ENCODE results near the gene TRIOBP.

The TRIOBP gene

DNA sequence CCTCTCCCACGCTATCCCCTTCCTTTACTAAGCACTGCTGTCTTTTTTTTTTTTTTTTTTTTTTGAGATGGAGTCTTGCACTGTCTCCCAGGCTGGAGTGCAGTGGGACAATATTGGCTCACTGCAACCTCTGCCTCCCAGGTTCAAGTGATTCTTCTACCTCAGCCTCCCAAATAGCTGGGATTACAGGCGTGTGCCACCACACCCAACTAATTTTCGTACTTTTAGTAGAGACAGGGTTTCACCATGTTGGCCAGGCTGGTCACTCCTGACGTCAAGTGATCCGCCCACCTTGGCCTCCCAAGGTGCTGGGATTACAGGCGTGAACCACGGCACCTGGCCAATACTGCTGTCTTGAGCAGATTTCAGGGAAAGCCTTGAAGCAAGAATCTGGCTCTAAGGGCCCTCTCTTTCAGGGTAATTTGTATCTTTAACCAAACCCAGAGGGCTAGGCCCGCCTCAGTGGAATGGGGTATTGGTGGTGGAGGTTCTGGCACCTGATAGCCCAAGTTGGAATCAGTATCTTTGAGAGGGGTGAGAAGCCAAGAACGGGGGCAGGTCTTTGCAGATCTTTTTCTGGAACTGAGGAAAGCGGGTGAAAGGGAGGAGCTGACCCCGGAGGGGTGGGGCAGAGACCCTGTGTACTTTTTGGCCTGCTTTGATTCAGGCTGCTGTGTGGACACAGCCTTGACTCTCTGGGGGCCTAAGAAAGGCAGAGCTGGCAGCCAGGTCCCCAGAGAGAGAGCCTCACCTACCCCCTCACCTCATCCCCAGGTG is 37.0 kb downstream of the TRIOBP start:
- CTCF ChIA-PET = no interaction called here
- POLR2A ChIA-PET = no interaction called here
- no peak overlapping the region for H3K4me3 ChIP-seq (ENCODE audit: low read depth, low read length)

GRCh38 chr22:37734402-37734700 is 37.5 kb downstream of the TRIOBP start:
- Histone ChIP-seq H3K4me1 (ENCODE audit: control insufficient read depth, insufficient read depth, low read length) (no peaks in the 10 kb centered on the region), H3K4me3 (ENCODE audit: low read depth, low read length) (no peak overlapping the region), H3K9me3 (ENCODE audit: control insufficient read depth, insufficient read depth, low read depth, low read length) (no peaks in the 10 kb centered on the region), H3K27ac (ENCODE audit: extremely low read depth, low read depth, low read length) (no peak overlapping the region), H3K36me3 (ENCODE audit: control insufficient read depth in 2 of 2, insufficient read depth in 1 of 2, low read length in 2 of 2) (no peaks in the 10 kb centered on the region; a peak in 1 of 3 replicates)
- ChIA-PET CTCF (interaction anchor here (0.8 kb wide), 1 partner anchor 15 kb away, joined by 3 read pairs; no protein-coding TSS in a partner anchor), POLR2A (no interaction called here)
- TF ChIP-seq, protein P1, sequence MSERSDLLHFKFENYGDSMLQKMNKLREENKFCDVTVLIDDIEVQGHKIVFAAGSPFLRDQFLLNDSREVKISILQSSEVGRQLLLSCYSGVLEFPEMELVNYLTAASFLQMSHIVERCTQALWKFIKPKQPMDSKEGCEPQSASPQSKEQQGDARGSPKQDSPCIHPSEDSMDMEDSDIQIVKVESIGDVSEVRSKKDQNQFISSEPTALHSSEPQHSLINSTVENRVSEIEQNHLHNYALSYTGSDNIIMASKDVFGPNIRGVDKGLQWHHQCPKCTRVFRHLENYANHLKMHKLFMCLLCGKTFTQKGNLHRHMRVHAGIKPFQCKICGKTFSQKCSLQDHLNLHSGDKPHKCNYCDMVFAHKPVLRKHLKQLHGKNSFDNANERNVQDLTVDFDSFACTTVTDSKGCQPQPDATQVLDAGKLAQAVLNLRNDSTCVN (tag by site-specific recombination; optimal IDR thresholded peaks at IDR 0.05) = no peak
- TF ChIP-seq AEBP2 (tag by site-specific recombination; IDR thresholded peaks at IDR 0.05; ENCODE audit: borderline replicate concordance) = no peak
- TF ChIP-seq ZNF629 (tag by site-specific recombination; IDR thresholded peaks at IDR 0.05) = no peak
- TF ChIP-seq ZNF140 (tag by site-specific recombination; IDR thresholded peaks at IDR 0.05) = no peak
- no peak for TF ChIP-seq YY1 (tag by site-specific recombination; IDR thresholded peaks at IDR 0.05)
- TF ChIP-seq ZFP41 (tag by site-specific recombination; IDR thresholded peaks at IDR 0.05; ENCODE audit: borderline replicate concordance) = no peak
- TF ChIP-seq PRDM1 (tag by site-specific recombination; IDR thresholded peaks at IDR 0.05) = no peak
- no peak for TF ChIP-seq ZNF19 (tag by site-specific recombination; IDR thresholded peaks at IDR 0.05; ENCODE audit: low read depth)
- TF ChIP-seq ZNF548 (tag by site-specific recombination; IDR thresholded peaks at IDR 0.05) = no peak
- TF ChIP-seq, protein P2, sequence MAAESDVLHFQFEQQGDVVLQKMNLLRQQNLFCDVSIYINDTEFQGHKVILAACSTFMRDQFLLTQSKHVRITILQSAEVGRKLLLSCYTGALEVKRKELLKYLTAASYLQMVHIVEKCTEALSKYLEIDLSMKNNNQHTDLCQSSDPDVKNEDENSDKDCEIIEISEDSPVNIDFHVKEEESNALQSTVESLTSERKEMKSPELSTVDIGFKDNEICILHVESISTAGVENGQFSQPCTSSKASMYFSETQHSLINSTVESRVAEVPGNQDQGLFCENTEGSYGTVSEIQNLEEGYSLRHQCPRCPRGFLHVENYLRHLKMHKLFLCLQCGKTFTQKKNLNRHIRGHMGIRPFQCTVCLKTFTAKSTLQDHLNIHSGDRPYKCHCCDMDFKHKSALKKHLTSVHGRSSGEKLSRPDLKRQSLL (tag by site-specific recombination; IDR thresholded peaks at IDR 0.05) = no peak
- TF ChIP-seq, protein P3, sequence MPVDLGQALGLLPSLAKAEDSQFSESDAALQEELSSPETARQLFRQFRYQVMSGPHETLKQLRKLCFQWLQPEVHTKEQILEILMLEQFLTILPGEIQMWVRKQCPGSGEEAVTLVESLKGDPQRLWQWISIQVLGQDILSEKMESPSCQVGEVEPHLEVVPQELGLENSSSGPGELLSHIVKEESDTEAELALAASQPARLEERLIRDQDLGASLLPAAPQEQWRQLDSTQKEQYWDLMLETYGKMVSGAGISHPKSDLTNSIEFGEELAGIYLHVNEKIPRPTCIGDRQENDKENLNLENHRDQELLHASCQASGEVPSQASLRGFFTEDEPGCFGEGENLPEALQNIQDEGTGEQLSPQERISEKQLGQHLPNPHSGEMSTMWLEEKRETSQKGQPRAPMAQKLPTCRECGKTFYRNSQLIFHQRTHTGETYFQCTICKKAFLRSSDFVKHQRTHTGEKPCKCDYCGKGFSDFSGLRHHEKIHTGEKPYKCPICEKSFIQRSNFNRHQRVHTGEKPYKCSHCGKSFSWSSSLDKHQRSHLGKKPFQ (tag by site-specific recombination; IDR thresholded peaks at IDR 0.05) = no peak
- TF ChIP-seq ZNF658 (tag by site-specific recombination; IDR thresholded peaks at IDR 0.05) = no peak
- no peak for TF ChIP-seq ZNF664 (tag by site-specific recombination; IDR thresholded peaks at IDR 0.05)

More for the DNA sequence above, 37.0 kb downstream of the TRIOBP start:
- Histone ChIP-seq H3K9me3 (ENCODE audit: control insufficient read depth, insufficient read depth, low read depth, low read length) (no peaks in the 10 kb centered on the region), H3K27ac (ENCODE audit: extremely low read depth, low read depth, low read length) (no peak overlapping the region), H3K36me3 (ENCODE audit: control insufficient read depth in 2 of 2, insufficient read depth in 1 of 2, low read length in 2 of 2) (no peaks in the 10 kb centered on the region; a peak in 1 of 3 replicates), H3K4me1 (ENCODE audit: control insufficient read depth, insufficient read depth, low read length) (no peaks in the 10 kb centered on the region)
- TF ChIP-seq, protein P4, sequence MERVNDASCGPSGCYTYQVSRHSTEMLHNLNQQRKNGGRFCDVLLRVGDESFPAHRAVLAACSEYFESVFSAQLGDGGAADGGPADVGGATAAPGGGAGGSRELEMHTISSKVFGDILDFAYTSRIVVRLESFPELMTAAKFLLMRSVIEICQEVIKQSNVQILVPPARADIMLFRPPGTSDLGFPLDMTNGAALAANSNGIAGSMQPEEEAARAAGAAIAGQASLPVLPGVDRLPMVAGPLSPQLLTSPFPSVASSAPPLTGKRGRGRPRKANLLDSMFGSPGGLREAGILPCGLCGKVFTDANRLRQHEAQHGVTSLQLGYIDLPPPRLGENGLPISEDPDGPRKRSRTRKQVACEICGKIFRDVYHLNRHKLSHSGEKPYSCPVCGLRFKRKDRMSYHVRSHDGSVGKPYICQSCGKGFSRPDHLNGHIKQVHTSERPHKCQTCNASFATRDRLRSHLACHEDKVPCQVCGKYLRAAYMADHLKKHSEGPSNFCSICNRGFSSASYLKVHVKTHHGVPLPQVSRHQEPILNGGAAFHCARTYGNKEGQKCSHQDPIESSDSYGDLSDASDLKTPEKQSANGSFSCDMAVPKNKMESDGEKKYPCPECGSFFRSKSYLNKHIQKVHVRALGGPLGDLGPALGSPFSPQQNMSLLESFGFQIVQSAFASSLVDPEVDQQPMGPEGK (tag by site-specific recombination; IDR thresholded peaks at IDR 0.05) = no peak
- TF ChIP-seq ZNF513 (tag by site-specific recombination; IDR thresholded peaks at IDR 0.05) (no peak), ZNF184 (tag by site-specific recombination; IDR thresholded peaks at IDR 0.05) (no peak), ZIC2 (tag by site-specific recombination; IDR thresholded peaks at IDR 0.05) (no peak)
- TF ChIP-seq, protein P5, sequence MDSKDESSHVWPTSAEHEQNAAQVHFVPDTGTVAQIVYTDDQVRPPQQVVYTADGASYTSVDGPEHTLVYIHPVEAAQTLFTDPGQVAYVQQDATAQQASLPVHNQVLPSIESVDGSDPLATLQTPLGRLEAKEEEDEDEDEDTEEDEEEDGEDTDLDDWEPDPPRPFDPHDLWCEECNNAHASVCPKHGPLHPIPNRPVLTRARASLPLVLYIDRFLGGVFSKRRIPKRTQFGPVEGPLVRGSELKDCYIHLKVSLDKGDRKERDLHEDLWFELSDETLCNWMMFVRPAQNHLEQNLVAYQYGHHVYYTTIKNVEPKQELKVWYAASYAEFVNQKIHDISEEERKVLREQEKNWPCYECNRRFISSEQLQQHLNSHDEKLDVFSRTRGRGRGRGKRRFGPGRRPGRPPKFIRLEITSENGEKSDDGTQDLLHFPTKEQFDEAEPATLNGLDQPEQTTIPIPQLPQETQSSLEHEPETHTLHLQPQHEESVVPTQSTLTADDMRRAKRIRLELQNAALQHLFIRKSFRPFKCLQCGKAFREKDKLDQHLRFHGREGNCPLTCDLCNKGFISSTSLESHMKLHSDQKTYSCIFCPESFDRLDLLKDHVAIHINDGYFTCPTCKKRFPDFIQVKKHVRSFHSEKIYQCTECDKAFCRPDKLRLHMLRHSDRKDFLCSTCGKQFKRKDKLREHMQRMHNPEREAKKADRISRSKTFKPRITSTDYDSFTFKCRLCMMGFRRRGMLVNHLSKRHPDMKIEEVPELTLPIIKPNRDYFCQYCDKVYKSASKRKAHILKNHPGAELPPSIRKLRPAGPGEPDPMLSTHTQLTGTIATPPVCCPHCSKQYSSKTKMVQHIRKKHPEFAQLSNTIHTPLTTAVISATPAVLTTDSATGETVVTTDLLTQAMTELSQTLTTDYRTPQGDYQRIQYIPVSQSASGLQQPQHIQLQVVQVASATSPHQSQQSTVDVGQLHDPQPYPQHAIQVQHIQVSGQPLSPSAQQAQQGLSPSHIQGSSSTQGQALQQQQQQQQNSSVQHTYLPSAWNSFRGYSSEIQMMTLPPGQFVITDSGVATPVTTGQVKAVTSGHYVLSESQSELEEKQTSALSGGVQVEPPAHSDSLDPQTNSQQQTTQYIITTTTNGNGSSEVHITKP (tag by site-specific recombination; IDR thresholded peaks at IDR 0.05) = no peak

All from HEK293 (cell line).